Panc1 (cell line): ENCODE measurements around the gene NRROS. TPM values are rescaled to one million over a fixed set of nuclear protein-coding genes. Genes with fewer than 3 reads are reported as not detected.

Source experiments
- ATAC-seq: fragments of 200-7000 bp; cut with Tn5 transposase; 2 replicates; pipeline ENCODE4 v1.9.1; 2020; ENCODE audit warnings: mild to moderate bottlenecking, moderate library complexity
- BruUV-seq: library from RNA; stranded (reverse); fragments of 400-500 nt; replicated peaks from 2 replicates; lab custom pipeline; 2021; lab: Mats Ljungman, UMichigan
- CTCF ChIA-PET: fragments of 300-600 bp; sonication (Branson Sonifier 250); formaldehyde crosslinking; loops from one replicate; lab custom pipeline; 2022; ENCODE audit warnings: antibody characterized with exemption; lab: Charles Lee
- POLR2A ChIA-PET: fragments of 300-600 bp; sonication (Branson Sonifier 250); formaldehyde crosslinking; loops from one replicate; lab custom pipeline; 2022; ENCODE audit warnings: antibody characterized with exemption; lab: Charles Lee
- DNase-seq: peaks from one replicate; pipeline ENCODE4 v3.0.0-alpha.2; 2010; ENCODE audit warnings: low read depth, low spot score
- H3K27ac ChIP-seq: 2 replicates; pipeline ENCODE4 v1.5.1; 2011; ENCODE audit warnings: mild to moderate bottlenecking, low read length, inconsistent platforms
- H3K27me3 ChIP-seq: fragments of 200-500 bp; sonication (Bioruptor generic); 2 replicates; pipeline ENCODE4 v1.6.0; 2014; ENCODE audit warnings: low read length, inconsistent platforms; ENCODE audit not compliant: control insufficient read depth, insufficient read depth
- H3K36me3 ChIP-seq: fragments of 200-500 bp; sonication (Bioruptor generic); 2 replicates; pipeline ENCODE4 v1.5.1; 2014; ENCODE audit warnings: inconsistent platforms, mild to moderate bottlenecking, low read length, moderate library complexity; ENCODE audit not compliant: control insufficient read depth, insufficient read depth
- H3K4me1 ChIP-seq: 2 replicates; pipeline ENCODE4 v1.5.1; 2011; ENCODE audit warnings: inconsistent platforms, mild to moderate bottlenecking, low read length, moderate library complexity; ENCODE audit not compliant: control insufficient read depth, insufficient read depth
- H3K4me3 ChIP-seq, 2 experiments: 2 replicates each; pipeline ENCODE4 v1.5.1; 2011 to 2012; ENCODE audit warnings: low read depth in 2 of 2, low read length in 2 of 2, mild to moderate bottlenecking in 2 of 2, inconsistent platforms in 1 of 2, moderate library complexity in 1 of 2
- H3K9me3 ChIP-seq: fragments of 200-500 bp; sonication (Bioruptor generic); 2 replicates; pipeline ENCODE4 v1.5.1; 2014; ENCODE audit warnings: low read depth, mild to moderate bottlenecking, inconsistent platforms, low read length, moderate library complexity; ENCODE audit not compliant: control insufficient read depth, insufficient read depth
- CTCF ChIP-seq: fragments of 450-650 bp; IDR thresholded peaks from 2 replicates; pipeline ENCODE4 v1.5.1; 2017; ENCODE audit warnings: mild to moderate bottlenecking
- POLR2AphosphoS5 ChIP-seq: IDR thresholded peaks from 2 replicates; pipeline ENCODE4 v1.6.1; 2012; ENCODE audit warnings: mild to moderate bottlenecking, low read depth, low read length, moderate library complexity
- REST ChIP-seq, 2 experiments: IDR thresholded peaks; 2 replicates each; pipeline ENCODE4 v1.6.1; 2011 to 2012; ENCODE audit warnings: low read depth in 2 of 2, control low read depth in 1 of 2, low read length in 1 of 2, mild to moderate bottlenecking in 1 of 2, moderate library complexity in 1 of 2; ENCODE audit not compliant: insufficient read depth in 1 of 2
- SIN3A ChIP-seq: IDR thresholded peaks from 2 replicates; pipeline ENCODE4 v1.6.1; 2012; ENCODE audit warnings: low read depth, mild to moderate bottlenecking, low read length, moderate library complexity, borderline replicate concordance; ENCODE audit not compliant: insufficient read depth
- TCF7L2 ChIP-seq: IDR thresholded peaks from 2 replicates; pipeline ENCODE4 v1.6.1; 2011; ENCODE audit warnings: mild to moderate bottlenecking, low read depth, low read length, inconsistent platforms
- in situ Hi-C: cut with HindIII; loops from 2 replicates; pipeline ENCODE4 v1.10.0; 2016; ENCODE audit warnings: low sequenced_read_pairs, low pct_unique_long_range_greater_than_20kb
- intact Hi-C: fragments of 100-400 bp; cut with micrococcal nuclease; formaldehyde crosslinking; loops from one replicate; pipeline ENCODE4 v1.10.0; 2022; ENCODE audit not compliant: unreplicated experiment
- total RNA-seq: library from RNA; stranded (reverse); gene quantifications from one replicate; pipeline ENCODE4 v1.2.1, GENCODE V29; 2021; ENCODE audit not compliant: unreplicated experiment

The NRROS gene
- total RNA-seq, 1 experiment from 2014 or later, result 8.8 TPM

- ChIA-PET CTCF (no interaction called here), POLR2A (interaction anchor here (0.6 to 0.7 kb wide), 2 partner anchors 207 to 450 kb away, joined by 3 read pairs; partner anchors contain the start of gene ZDHHC19)
- Histone ChIP-seq H3K4me3 (no peak overlapping the region), H3K36me3 (no peaks in the 10 kb centered on the region), H3K4me1 (peaks cover 6% of the 10 kb centered on the region), H3K27me3 (no peaks in the 10 kb centered on the region), H3K9me3 (no peaks in the 10 kb centered on the region), H3K27ac (no peak overlapping the region)
- in situ Hi-C loops, result no loop called here
- ATAC-seq (peak; percentile 5; the same call in 1 of the 2 replicates), DNase-seq (no peak)
- TF ChIP-seq REST (IDR thresholded peaks at IDR 0.05; ENCODE audit: insufficient read depth in 1 of 2, low read depth in 2 of 2, low read length in 1 of 2) (no peak), TCF7L2 (no peak), POLR2AphosphoS5 (no peak), CTCF (no peak), SIN3A (no peak)
- intact Hi-C loops, result no loop called here
- BruUV-seq, result no TSS peak
Observed at GRCh38 chr3:196660381-196661166, 21.1 kb downstream of the NRROS start.

- ChIA-PET POLR2A (interaction anchor here (0.7 kb wide), 1 partner anchor 69 kb away, joined by 5 read pairs; no protein-coding TSS in a partner anchor), CTCF (interaction anchor here (0.6 kb wide), 1 partner anchor 57 kb away, joined by 8 read pairs; no protein-coding TSS in a partner anchor)
- DNase-seq, result no peak
- Histone ChIP-seq H3K4me1 (peaks cover 14% of the 10 kb centered on the region), H3K4me3 (no peak overlapping the region), H3K27ac (no peak overlapping the region), H3K9me3 (no peaks in the 10 kb centered on the region), H3K36me3 (no peaks in the 10 kb centered on the region), H3K27me3 (no peaks in the 10 kb centered on the region)
- TF ChIP-seq REST (IDR thresholded peaks at IDR 0.05; ENCODE audit: insufficient read depth in 1 of 2, low read depth in 2 of 2, low read length in 1 of 2) (no peak), SIN3A (no peak), POLR2AphosphoS5 (no peak), CTCF (no peak), TCF7L2 (no peak)
- ATAC-seq, result no peak
- in situ Hi-C loops, result no loop called here
- BruUV-seq, result no TSS peak
- intact Hi-C loops, result no loop called here
Observed at GRCh38 chr3:196661400-196661799, 21.9 kb downstream of the NRROS start.
